ACC112 (cell line): Measurements from ENCODE around the gene ECPAS.
"Not testable (repeated sequence)": the region's sequence is repeated elsewhere in the genome, so short reads cannot be mapped to it uniquely, and the experiment has no call there.

Experiments
- H2AFZ ChIP-seq: fragments of 200-600 bp; sonication (generic); one replicate; pipeline ENCODE4 v1.6.0; 2017; ENCODE audit warnings: antibody characterized with exemption, low read length; ENCODE audit not compliant: unreplicated experiment
- H3K27ac ChIP-seq: fragments of 200-600 bp; sonication (generic); 2 replicates; pipeline ENCODE4 v1.5.1; 2014; ENCODE audit warnings: low read depth, mild to moderate bottlenecking, antibody characterized with exemption, low read length, moderate library complexity
- H3K27me3 ChIP-seq: fragments of 200-600 bp; sonication (generic); 2 replicates; pipeline ENCODE4 v1.6.1; 2014; ENCODE audit warnings: mild to moderate bottlenecking, antibody characterized with exemption, low read length, moderate library complexity, mixed read lengths; ENCODE audit not compliant: insufficient read depth
- H3K36me3 ChIP-seq: fragments of 200-600 bp; sonication (generic); 2 replicates; pipeline ENCODE4 v1.6.1; 2016; ENCODE audit warnings: mild to moderate bottlenecking, antibody characterized with exemption, low read length, moderate library complexity, mixed read lengths; ENCODE audit not compliant: insufficient read depth
- H3K4me1 ChIP-seq: fragments of 200-600 bp; sonication (generic); one replicate; pipeline ENCODE4 v1.6.1; 2016; ENCODE audit warnings: low read length, mixed read lengths; ENCODE audit not compliant: insufficient read depth, unreplicated experiment, control insufficient read depth
- H3K4me3 ChIP-seq: fragments of 200-600 bp; sonication (generic); 2 replicates; pipeline ENCODE4 v1.5.1; 2014; ENCODE audit warnings: mild to moderate bottlenecking, low read depth, low read length
- H3K79me2 ChIP-seq: fragments of 200-600 bp; sonication (generic); one replicate; pipeline ENCODE4 v1.6.0; 2016; ENCODE audit warnings: low read length; ENCODE audit not compliant: control insufficient read depth, unreplicated experiment, insufficient read depth

Gene ECPAS

DNA sequence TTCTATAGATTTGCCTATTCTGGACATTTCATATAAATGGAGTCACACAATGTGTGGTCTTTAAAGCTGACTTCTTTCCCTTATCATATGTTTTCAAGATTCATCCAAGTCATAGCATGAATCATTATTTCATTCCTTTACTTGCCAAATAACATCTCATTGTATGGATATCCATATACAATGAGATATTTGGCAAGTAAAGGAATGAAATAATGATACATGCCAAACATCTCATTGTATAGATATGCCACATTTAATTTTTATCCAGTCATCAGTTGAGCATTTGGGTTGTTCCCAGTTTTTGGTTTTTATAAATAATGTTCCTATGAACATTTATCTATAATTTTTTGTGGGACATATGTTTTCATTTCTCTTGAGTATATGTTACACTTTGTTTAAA lies 133.6 kb downstream of the ECPAS start:
- Histone ChIP-seq H3K4me3 (no peak overlapping the region), H3K27me3 (no peaks in the 10 kb centered on the region), H2AFZ (no peak overlapping the region), H3K27ac (peak overlapping the region; percentile 13; the same call in 1 of the 2 replicates), H3K79me2 (no peaks in the 10 kb centered on the region), H3K4me1 (peaks cover 24% of the 10 kb centered on the region), H3K36me3 (no peaks in the 10 kb centered on the region; the same call in 1 of the 2 replicates)

DNA sequence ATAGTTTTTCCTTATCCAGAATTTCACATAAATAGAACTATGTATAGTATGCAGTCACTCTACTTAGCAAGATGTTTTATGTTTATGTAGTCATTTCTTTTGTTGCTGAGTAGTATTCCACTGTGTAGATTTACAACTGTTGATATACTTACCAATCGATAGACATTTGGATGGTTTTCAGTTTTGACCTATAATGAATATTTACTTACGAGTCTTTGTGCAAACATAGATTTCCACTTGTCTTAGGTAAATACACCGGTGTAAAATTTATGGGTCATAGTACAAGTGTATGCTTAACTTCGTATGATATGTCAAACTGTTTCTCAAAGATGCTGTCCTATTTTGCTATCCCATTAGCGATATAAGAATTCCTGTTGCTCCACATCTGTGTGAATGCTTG lies 134.4 kb downstream of the ECPAS start:
- H3K27ac ChIP-seq: no peak overlapping the region
- H3K36me3 ChIP-seq: no peaks in the 10 kb centered on the region; the same call in 1 of the 2 replicates
- no peaks in the 10 kb centered on the region for H3K79me2 ChIP-seq
- no peaks in the 10 kb centered on the region for H3K27me3 ChIP-seq
- peaks cover 24% of the 10 kb centered on the region for H3K4me1 ChIP-seq
- no peak overlapping the region for H2AFZ ChIP-seq
- H3K4me3 ChIP-seq: no peak overlapping the region

DNA sequence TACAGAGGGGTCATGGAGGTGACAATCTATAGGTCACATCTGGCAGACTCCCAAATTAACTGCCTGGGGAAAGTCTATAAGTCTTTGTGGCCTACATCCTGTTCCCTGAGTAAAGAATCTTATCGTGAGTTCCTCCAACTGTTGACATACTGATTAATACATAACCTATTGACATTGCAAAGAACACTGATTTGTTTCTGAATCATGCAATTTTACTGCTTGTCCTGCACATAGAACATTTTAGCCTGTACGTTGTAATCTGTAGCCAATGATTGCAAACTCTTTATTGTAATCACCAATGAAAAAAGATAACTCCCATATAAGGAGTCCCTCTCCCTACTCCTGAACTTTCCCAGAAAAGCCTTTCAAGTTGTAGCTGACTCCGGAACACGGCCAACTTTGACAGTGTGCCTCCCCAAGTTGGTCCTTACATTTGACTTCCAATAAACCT lies 135.3 kb downstream of the ECPAS start:
- Histone ChIP-seq H3K79me2 (no peaks in the 10 kb centered on the region), H3K27ac (peak overlapping the region; percentile 51), H3K27me3 (no peaks in the 10 kb centered on the region), H3K4me3 (no peak overlapping the region), H3K36me3 (no peaks in the 10 kb centered on the region), H2AFZ (peak overlapping the region; percentile 46), H3K4me1 (peaks cover 24% of the 10 kb centered on the region)

DNA sequence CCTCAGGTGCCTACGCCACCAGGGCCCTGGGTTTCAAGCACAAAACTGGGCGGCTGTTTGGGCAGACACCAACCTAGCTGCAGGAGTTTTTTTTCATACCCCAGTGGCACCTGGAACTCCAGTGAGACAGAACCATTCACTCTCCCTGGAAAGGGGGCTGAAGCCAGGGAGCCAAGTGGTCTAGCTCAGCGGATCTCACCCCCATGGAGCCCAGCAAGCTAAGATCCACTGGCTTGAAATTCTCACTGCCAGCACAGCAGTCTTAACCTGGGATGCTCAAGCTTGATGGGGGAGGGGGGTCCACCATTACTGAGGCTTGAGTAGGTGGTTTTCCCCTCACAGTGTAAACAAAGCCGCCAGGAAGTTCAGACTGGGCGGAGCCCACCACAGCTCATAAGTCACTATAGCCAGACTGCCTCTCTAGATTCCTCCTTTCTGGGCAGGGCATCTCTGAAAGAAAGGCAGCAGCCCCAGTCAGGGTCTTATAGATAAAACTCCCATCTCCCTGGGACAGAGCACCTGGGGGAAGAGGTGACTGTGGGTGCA lies 149.8 kb downstream of the ECPAS start:
- not testable (repeated sequence) for H2AFZ ChIP-seq, H3K4me3 ChIP-seq, H3K27ac ChIP-seq, H3K27me3 ChIP-seq, H3K36me3 ChIP-seq, H3K4me1 ChIP-seq, H3K79me2 ChIP-seq

DNA sequence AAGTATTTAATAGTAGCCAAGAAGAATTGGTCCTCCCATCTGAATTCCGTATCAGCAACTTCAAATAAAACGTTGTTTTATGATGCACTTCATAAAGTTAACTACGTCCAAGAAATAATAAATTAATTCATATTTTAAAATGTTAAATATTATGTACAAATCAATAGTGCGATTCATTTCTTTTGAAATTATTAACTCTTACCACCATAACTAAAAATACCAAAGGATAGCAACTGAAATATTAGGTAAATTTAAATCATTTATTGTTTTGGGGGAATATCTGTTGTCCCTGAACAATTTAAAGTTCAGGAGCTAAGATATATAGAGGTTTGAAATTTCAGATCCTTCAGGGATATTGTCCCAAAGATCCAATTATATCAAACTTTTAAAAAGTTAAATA lies 154.1 kb downstream of the ECPAS start, which contains the start of gene OR2K2:
Gene OR2K2, minus strand, starts transcription at position 101 of the 400 bp plus-strand sequence. CDS start 1,791 bp downstream, outside the sequence.
- no peak within 1 kb of the TSS for H3K4me3 ChIP-seq
- H3K79me2 ChIP-seq: no peaks in the 10 kb centered on the region
- H3K36me3 ChIP-seq: no peaks in the 10 kb centered on the region
- no peaks in the 10 kb centered on the region for H3K27me3 ChIP-seq
- no peak within 1 kb of the TSS for H3K27ac ChIP-seq
- H2AFZ ChIP-seq: no peak within 1 kb of the TSS
- H3K4me1 ChIP-seq: no peaks in the 10 kb centered on the region

DNA sequence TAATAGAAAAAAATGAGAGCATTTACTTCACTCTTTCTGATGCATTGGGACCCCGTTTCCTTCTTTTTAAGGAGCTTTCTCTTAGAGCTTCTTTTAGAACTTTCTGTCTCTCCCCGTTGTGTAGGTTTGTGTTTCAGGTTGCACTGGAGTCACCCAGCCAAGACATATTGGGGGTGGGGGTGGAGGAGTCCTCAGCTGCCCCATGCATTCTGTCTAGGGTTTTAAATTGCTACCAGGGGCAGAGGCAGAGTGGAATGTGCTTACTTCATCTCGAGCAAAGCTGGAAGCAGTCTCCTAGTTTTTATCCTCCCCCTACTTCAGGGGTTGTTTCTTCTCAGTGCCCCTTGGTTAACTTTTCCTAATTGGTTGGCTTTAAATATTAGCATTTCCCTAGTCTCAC lies 163.6 kb downstream of the ECPAS start:
- Histone ChIP-seq H3K27ac (no peak overlapping the region), H3K36me3 (no peaks in the 10 kb centered on the region), H3K79me2 (no peaks in the 10 kb centered on the region), H2AFZ (no peak overlapping the region), H3K4me3 (no peak overlapping the region), H3K27me3 (no peaks in the 10 kb centered on the region), H3K4me1 (no peaks in the 10 kb centered on the region)

DNA sequence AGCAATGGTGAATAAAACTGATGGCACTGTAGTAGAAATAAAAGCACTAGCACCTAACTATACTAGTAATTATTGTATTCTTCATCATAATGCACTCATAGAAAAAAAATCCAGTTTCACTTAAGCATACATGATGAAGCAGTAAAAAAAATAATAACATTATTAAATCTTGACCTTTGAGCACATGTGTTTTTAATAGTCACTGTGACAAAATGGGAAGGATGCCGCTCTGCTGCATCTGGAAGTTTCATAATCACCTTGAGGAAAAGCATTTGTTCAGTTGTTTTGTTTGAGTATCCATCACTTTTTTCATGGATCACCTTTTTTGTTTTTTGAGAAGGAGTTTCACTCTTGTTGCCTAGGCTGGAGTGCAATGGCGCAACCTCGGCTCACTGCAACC lies 167.4 kb downstream of the ECPAS start:
- H3K79me2 ChIP-seq: no peaks in the 10 kb centered on the region
- H3K27ac ChIP-seq: peak overlapping the region; percentile 68; the same call in 1 of the 2 replicates
- no peaks in the 10 kb centered on the region for H3K27me3 ChIP-seq
- no peaks in the 10 kb centered on the region for H3K4me1 ChIP-seq
- H3K36me3 ChIP-seq: no peaks in the 10 kb centered on the region
- no peak overlapping the region for H3K4me3 ChIP-seq
- H2AFZ ChIP-seq: no peak overlapping the region
